Astrocyte (in vitro differentiated cells and primary cell): ENCODE data around the gene TMTC2. TPM values are rescaled to one million over a fixed set of nuclear protein-coding genes. Genes with fewer than 3 reads are reported as not detected.

ENCODE experiments used
- DNase-seq: peaks from one replicate; pipeline ENCODE4 v3.0.0-alpha.2; 2010; ENCODE audit warnings: low read depth
- FAIRE-seq: peaks from 2 replicates; lab custom pipeline; 2011; peaks lifted over from hg19 to GRCh38; lab: Jason Lieb, UNC
- H2AFZ ChIP-seq: 2 replicates; pipeline ENCODE4 v1.6.0; 2012; ENCODE audit warnings: low read depth, low read length, inconsistent platforms
- H3K27ac ChIP-seq: 2 replicates; pipeline ENCODE4 v1.5.1; 2011; ENCODE audit warnings: low read depth, low read length, inconsistent platforms
- H3K27me3 ChIP-seq: 2 replicates; pipeline ENCODE4 v1.6.0; 2011; ENCODE audit warnings: low read length, inconsistent platforms; ENCODE audit not compliant: insufficient read depth
- H3K36me3 ChIP-seq: 2 replicates; pipeline ENCODE4 v1.5.1; 2011; ENCODE audit warnings: low read length, inconsistent platforms; ENCODE audit not compliant: insufficient read depth
- H3K4me1 ChIP-seq: 2 replicates; pipeline ENCODE4 v1.5.1; 2011; ENCODE audit warnings: low read length, inconsistent platforms; ENCODE audit not compliant: insufficient read depth
- H3K4me2 ChIP-seq: 2 replicates; pipeline ENCODE4 v1.6.0; 2012; ENCODE audit warnings: low read length, inconsistent platforms
- H3K4me3 ChIP-seq: 2 replicates; pipeline ENCODE4 v1.5.1; 2011; ENCODE audit warnings: low read depth, mild to moderate bottlenecking, low read length, inconsistent platforms; ENCODE audit not compliant: insufficient read depth
- H3K79me2 ChIP-seq: 2 replicates; pipeline ENCODE4 v1.6.0; 2012; ENCODE audit warnings: mild to moderate bottlenecking, low read length, inconsistent platforms; ENCODE audit not compliant: insufficient read depth
- H3K9ac ChIP-seq: 2 replicates; pipeline ENCODE4 v1.6.0; 2012; ENCODE audit warnings: mild to moderate bottlenecking, low read length, inconsistent platforms
- H3K9me3 ChIP-seq: 2 replicates; pipeline ENCODE4 v1.5.1; 2012; ENCODE audit warnings: low read depth, mild to moderate bottlenecking, low read length, inconsistent platforms; ENCODE audit not compliant: insufficient read depth
- H4K20me1 ChIP-seq: 2 replicates; pipeline ENCODE4 v1.6.0; 2012; ENCODE audit warnings: low read length, inconsistent platforms; ENCODE audit not compliant: insufficient read depth
- H3K27ac Mint-ChIP-seq: one replicate; pipeline ENCODE4 v1.8.0; 2021; ENCODE audit warnings: mild to moderate bottlenecking, mixed read lengths; ENCODE audit not compliant: unreplicated experiment
- H3K27me3 Mint-ChIP-seq: one replicate; pipeline ENCODE4 v1.8.0; 2021; ENCODE audit warnings: low read depth, mixed read lengths; ENCODE audit not compliant: unreplicated experiment
- H3K36me3 Mint-ChIP-seq: one replicate; pipeline ENCODE4 v1.8.0; 2021; ENCODE audit warnings: low read depth, mixed read lengths; ENCODE audit not compliant: unreplicated experiment
- H3K4me1 Mint-ChIP-seq: one replicate; pipeline ENCODE4 v1.8.0; 2021; ENCODE audit warnings: low read depth, mixed read lengths; ENCODE audit not compliant: unreplicated experiment
- H3K4me3 Mint-ChIP-seq: one replicate; pipeline ENCODE4 v1.8.0; 2021; ENCODE audit warnings: mild to moderate bottlenecking, moderate library complexity, mixed read lengths; ENCODE audit not compliant: unreplicated experiment
- H3K9me3 Mint-ChIP-seq: one replicate; pipeline ENCODE4 v1.8.0; 2021; ENCODE audit warnings: mild to moderate bottlenecking, mixed read lengths; ENCODE audit not compliant: unreplicated experiment
- CTCF ChIP-seq: IDR thresholded peaks from 2 replicates; pipeline ENCODE4 v1.5.1; 2011; ENCODE audit warnings: low read depth, mild to moderate bottlenecking, inconsistent platforms, low read length, moderate library complexity; ENCODE audit not compliant: insufficient read depth
- EZH2 ChIP-seq: IDR thresholded peaks from 2 replicates; pipeline ENCODE4 v1.6.1; 2012; ENCODE audit warnings: mild to moderate bottlenecking, low read length, inconsistent platforms; ENCODE audit not compliant: insufficient read depth
- total RNA-seq: library from RNA; stranded (reverse); gene quantifications from 2 replicates; pipeline ENCODE4 v1.2.1, GENCODE V29; 2021

TMTC2 gene
- total RNA-seq, 1 donor from 2014 or later, result 2.2 TPM

- Histone ChIP-seq H3K9ac (no peak overlapping the region), H3K36me3 (no peaks in the 10 kb centered on the region), H4K20me1 (no peaks in the 10 kb centered on the region), H3K4me2 (no peak overlapping the region), H2AFZ (no peak overlapping the region), H3K27ac (no peak overlapping the region), H3K9me3 (no peaks in the 10 kb centered on the region), H3K4me1 (no peaks in the 10 kb centered on the region), H3K79me2 (no peaks in the 10 kb centered on the region), H3K4me3 (no peak overlapping the region), H3K27me3 (no peaks in the 10 kb centered on the region)
- no peaks in the 10 kb centered on the region for H3K4me1 Mint-ChIP-seq
- H3K27ac Mint-ChIP-seq, result no peak overlapping the region
- FAIRE-seq, result no peak
- H3K36me3 Mint-ChIP-seq, result no peaks in the 10 kb centered on the region
- no peaks in the 10 kb centered on the region for H3K9me3 Mint-ChIP-seq
- no peak overlapping the region for H3K4me3 Mint-ChIP-seq
- H3K27me3 Mint-ChIP-seq, result no peaks in the 10 kb centered on the region
- no peak for DNase-seq
- no peak for TF ChIP-seq CTCF
- no peak for TF ChIP-seq EZH2
Measured at GRCh38 chr12:83093426-83093825, 406.7 kb downstream of the TMTC2 start.

DNA sequence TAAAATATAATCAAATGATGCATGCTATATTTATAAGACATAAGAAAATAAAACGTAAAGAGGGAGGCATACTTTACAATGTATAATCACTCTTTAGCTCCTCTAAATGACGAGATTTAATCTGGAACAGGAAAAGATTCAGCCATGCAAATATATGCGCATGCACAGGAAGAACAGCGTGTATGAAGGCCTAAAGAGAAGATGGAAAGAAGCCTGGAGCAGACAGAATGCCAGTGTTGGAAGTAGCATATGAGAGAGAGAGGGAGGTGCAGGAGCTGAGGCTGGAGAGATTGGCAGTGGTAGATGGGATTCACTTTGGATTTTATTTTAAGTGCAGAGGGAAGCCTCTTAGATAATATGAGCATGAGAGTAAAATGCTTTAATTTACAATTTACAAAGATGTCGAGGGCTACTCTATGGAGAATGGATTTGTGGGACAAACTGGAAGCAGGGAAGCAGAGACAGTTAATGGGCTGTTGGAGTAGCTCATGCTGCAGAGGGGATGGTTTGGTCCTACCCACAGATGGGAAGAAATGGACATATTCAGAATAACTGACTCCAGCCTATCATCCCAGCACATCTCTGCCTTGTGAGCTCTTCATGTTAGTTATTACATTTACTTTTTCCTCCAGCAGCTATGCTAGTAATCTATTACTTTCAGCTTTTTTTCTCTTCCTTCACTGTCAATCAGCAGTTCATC, 411.1 kb downstream of the TMTC2 start:
- no peak overlapping the region for H3K9ac ChIP-seq

More for the DNA sequence above, 411.1 kb downstream of the TMTC2 start:
- no peak overlapping the region for H3K27ac ChIP-seq
- Mint-ChIP-seq H3K36me3 (no peaks in the 10 kb centered on the region), H3K27me3 (no peaks in the 10 kb centered on the region), H3K27ac (no peak overlapping the region), H3K4me3 (no peak overlapping the region), H3K9me3 (no peaks in the 10 kb centered on the region), H3K4me1 (peaks cover 10% of the 10 kb centered on the region)
- no peak for FAIRE-seq
- H3K36me3 ChIP-seq, result no peaks in the 10 kb centered on the region
- H3K4me2 ChIP-seq, result no peak overlapping the region
- H3K4me1 ChIP-seq, result peaks cover 6% of the 10 kb centered on the region
- no peak overlapping the region for H2AFZ ChIP-seq
- H3K4me3 ChIP-seq, result no peak overlapping the region
- no peaks in the 10 kb centered on the region for H3K27me3 ChIP-seq
- H3K9me3 ChIP-seq, result no peaks in the 10 kb centered on the region
- H4K20me1 ChIP-seq, result no peaks in the 10 kb centered on the region
- DNase-seq, result no peak
- TF ChIP-seq EZH2, result no peak
- TF ChIP-seq CTCF, result no peak
- no peaks in the 10 kb centered on the region for H3K79me2 ChIP-seq
